ENCODE data around the gene SELENOW.
"Not testable (repeated sequence)": the region's sequence is repeated elsewhere in the genome, so short reads cannot be mapped to it uniquely, and the experiment has no call there.

SELENOW gene

DNA sequence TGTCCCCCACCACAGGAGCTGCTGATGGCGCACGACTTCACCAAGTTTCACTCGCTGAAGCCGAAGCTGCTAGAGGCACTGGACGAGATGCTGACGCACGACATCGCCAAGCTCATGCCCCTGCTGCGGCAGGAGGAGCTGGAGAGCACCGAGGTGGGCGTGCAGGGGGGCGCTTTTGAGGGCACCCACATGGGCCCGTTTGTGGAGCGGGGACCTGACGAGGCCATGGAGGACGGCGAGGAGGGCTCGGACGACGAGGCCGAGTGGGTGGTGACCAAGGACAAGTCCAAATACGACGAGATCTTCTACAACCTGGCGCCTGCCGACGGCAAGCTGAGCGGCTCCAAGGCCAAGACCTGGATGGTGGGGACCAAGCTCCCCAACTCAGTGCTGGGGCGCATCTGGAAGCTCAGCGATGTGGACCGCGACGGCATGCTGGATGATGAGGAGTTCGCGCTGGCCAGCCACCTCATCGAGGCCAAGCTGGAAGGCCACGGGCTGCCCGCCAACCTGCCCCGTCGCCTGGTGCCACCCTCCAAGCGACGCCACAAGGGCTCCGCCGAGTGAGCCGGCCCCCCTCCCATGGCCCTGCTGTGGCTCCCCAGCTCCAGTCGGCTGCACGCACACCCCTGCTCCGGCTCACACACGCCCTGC lies 37.5 kb upstream of the SELENOW start:
- H3K4me3 ChIP-seq (ENCODE audit: low read depth, low read length) = no peak overlapping the region
- DNase-seq (ENCODE audit: low read depth) = no peak
- TF ChIP-seq, protein P1, sequence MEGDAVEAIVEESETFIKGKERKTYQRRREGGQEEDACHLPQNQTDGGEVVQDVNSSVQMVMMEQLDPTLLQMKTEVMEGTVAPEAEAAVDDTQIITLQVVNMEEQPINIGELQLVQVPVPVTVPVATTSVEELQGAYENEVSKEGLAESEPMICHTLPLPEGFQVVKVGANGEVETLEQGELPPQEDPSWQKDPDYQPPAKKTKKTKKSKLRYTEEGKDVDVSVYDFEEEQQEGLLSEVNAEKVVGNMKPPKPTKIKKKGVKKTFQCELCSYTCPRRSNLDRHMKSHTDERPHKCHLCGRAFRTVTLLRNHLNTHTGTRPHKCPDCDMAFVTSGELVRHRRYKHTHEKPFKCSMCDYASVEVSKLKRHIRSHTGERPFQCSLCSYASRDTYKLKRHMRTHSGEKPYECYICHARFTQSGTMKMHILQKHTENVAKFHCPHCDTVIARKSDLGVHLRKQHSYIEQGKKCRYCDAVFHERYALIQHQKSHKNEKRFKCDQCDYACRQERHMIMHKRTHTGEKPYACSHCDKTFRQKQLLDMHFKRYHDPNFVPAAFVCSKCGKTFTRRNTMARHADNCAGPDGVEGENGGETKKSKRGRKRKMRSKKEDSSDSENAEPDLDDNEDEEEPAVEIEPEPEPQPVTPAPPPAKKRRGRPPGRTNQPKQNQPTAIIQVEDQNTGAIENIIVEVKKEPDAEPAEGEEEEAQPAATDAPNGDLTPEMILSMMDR (conservative IDR thresholded peaks at IDR 0.05; ENCODE audit: low read depth, low read length) = no peak

DNA sequence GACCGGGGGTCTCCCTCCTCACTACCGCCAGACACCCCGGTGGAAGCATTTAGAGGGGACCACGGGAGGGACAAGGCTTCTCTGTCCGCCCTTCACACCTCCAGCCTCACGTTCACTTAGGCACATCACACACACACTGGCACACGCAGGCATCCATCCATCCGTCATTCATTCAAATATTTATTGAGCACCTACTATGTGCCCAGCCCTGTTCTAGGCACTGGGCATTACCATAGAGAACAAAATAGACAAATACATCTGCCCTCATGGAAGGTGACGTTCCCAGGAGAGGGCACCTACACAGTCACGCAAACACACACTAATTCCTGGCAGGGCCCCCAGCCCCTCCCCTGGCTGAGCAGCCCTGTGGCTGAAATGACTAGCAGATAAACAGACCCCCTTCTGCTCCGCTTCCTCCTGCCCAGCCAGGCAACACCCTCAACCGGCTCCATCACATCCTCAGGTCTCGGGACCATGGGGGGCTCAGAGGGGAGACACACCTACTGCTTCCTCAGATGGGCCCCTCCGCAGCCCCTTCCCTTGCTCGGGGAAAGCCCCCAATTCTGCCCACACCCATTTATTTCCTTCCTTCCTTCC lies 36.9 kb upstream of the SELENOW start:
- DNase-seq (ENCODE audit: low read depth) = no peak
- H3K4me3 ChIP-seq (ENCODE audit: low read depth, low read length) = no peak overlapping the region
- TF ChIP-seq, protein P1 (conservative IDR thresholded peaks at IDR 0.05; ENCODE audit: low read depth, low read length) = no peak

DNA sequence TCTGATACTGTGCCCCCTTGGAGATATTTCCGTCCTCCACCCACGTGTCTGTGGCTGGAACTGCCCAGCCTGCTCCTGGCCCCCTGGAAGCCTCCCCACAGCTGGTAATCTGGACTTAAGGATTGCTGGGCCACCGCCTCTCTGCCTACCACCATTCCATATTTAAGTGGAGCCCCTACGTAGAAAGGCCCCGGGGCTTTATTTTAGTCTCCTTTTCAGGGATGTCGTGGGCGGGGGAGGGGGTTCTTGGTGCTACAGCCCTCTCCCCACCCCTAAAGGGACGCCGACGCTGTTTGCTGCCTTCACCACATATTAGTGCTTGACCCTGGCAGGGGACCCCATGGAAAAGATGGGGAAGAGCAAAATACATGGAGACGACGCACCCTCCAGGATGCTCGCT lies 35.9 kb upstream of the SELENOW start:
- H3K4me3 ChIP-seq (ENCODE audit: low read depth, low read length) = peak overlapping the region; percentile 32
- TF ChIP-seq, protein P1 (conservative IDR thresholded peaks at IDR 0.05; ENCODE audit: low read depth, low read length) = no peak
- DNase-seq (ENCODE audit: low read depth) = peak; percentile 53

DNA sequence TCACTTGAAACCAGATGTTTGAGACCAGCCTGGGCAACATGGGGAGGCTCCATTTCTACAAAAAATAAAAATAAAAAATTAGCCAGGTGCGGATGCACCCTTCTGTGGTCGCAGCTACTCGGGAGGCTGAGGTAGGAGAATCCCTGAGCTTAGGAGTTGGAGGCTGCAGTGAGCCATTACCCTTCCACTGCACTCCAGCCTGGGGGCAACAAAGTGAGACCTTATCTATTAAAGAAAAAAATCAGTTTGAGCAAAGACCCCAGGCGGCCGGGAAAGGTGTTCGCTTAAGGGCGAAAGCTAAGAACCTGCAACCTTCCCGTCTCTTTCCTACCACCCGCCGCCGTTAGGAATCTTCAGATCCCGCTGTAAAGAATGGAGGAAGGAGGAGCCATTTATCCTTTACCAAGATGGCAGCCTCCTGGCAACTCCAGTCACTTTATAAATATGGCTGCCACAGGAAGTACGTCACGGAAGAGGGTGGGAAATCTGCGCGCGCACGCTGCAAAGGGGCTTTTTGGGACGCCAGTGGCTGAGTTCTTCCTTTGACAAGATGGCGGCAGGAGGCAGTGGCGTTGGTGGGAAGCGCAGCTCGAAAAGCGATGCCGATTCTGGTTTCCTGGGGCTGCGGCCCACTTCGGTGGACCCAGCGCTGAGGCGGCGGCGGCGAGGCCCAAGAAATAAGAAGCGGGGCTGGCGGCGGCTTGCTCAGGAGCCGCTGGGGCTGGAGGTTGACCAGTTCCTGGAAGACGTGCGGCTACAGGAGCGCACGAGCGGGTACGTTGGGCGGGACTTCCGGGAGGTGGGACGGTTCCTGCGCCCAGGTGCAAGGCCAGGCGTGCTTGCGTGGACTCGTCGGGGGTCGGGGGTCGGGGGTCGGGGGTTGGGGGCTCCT lies 33.2 kb upstream of the SELENOW start, which contains the start of gene NOP53:
NOP53 (plus strand) TSS at position 537 of the 892 bp plus-strand sequence; CDS start at position 551, 14 bp downstream.
- DNase-seq (ENCODE audit: low read depth) = peak; percentile 98
- peak within 1 kb of the TSS; percentile 84 for H3K4me3 ChIP-seq (ENCODE audit: low read depth, low read length)
- TF ChIP-seq, protein P1 (conservative IDR thresholded peaks at IDR 0.05; ENCODE audit: low read depth, low read length) = no peak

DNA sequence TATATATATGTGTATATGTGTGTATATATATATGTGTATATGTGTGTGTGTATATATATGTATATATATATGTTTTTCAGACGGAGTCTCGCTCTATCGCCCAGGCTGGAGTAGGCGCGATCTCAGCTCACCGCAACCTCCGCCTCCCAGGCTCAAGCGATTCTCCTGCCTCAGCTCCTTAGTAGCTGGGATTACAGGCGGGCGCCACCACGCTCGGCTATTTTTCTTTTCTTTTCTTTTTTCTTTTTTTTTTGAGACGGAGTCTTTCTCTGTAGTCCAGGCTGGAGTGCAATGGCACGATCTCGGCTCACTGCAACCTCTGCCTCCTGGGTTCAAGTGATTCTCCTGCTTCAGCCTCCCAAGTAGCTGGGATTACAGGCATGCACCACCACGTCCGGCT lies 32.4 kb upstream of the SELENOW start:
- H3K4me3 ChIP-seq (ENCODE audit: low read depth, low read length) = peak overlapping the region; percentile 84
- not testable (repeated sequence) for DNase-seq (ENCODE audit: low read depth)

DNA sequence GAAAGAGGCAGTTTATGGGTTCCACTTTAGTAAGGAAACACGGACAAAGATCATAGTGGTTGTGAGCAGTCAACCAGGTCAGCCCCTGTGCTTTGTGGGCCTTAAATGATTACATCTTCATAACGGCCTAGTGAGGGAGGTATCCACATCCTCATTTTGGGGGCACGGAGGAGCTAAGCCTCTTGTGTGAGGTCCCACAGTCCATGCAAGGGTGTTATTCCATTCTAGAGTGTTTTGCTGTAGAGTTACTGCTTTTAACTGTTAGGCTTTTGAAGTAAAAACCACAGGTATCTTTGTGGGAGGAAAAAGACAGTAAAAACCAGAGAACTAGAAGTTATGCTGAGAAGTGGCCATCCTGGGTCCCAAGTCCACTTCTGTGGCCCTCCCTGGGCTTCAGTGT lies 29.2 kb upstream of the SELENOW start:
- TF ChIP-seq, protein P1 (conservative IDR thresholded peaks at IDR 0.05; ENCODE audit: low read depth, low read length) = no peak
- no peak overlapping the region for H3K4me3 ChIP-seq (ENCODE audit: low read depth, low read length)

DNA sequence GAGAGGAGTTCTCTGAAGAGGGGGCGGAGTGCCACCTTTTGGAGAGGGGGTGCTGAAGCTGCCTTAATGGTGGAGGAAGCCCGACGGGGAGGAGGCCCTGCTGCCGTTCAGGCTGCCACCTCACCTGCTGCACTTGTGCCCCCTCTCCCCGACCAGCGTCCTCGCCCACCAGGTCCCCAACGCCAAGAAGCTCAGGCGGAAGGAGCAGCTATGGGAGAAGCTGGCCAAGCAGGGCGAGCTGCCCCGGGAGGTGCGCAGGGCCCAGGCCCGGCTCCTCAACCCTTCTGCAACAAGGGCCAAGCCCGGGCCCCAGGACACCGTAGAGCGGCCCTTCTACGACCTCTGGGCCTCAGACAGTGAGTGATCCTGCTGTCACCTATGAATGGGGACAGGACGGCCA lies 27.8 kb upstream of the SELENOW start:
- no peak for DNase-seq (ENCODE audit: low read depth)
- TF ChIP-seq, protein P1 (conservative IDR thresholded peaks at IDR 0.05; ENCODE audit: low read depth, low read length) = no peak
- no peak overlapping the region for H3K4me3 ChIP-seq (ENCODE audit: low read depth, low read length)

More for the DNA sequence above, 29.2 kb upstream of the SELENOW start:
- DNase-seq (ENCODE audit: low read depth) = no peak

All from choroid plexus epithelial cell (primary cell).